ENCODE data around the gene FBXO24. TPM values are rescaled to one million over a fixed set of nuclear protein-coding genes. Genes with fewer than 3 reads are reported as not detected.
"Not testable (repeated sequence)": the region's sequence is repeated elsewhere in the genome, so short reads cannot be mapped to it uniquely, and the experiment has no call there.

The FBXO24 gene, protein sequence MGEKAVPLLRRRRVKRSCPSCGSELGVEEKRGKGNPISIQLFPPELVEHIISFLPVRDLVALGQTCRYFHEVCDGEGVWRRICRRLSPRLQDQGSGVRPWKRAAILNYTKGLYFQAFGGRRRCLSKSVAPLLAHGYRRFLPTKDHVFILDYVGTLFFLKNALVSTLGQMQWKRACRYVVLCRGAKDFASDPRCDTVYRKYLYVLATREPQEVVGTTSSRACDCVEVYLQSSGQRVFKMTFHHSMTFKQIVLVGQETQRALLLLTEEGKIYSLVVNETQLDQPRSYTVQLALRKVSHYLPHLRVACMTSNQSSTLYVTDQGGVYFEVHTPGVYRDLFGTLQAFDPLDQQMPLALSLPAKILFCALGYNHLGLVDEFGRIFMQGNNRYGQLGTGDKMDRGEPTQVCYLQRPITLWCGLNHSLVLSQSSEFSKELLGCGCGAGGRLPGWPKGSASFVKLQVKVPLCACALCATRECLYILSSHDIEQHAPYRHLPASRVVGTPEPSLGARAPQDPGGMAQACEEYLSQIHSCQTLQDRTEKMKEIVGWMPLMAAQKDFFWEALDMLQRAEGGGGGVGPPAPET
- total RNA-seq (1.1 and 1.4 TPM in 2 replicates), polyA plus RNA-seq (0.49 and 1.6 TPM in 2 replicates)

DNA sequence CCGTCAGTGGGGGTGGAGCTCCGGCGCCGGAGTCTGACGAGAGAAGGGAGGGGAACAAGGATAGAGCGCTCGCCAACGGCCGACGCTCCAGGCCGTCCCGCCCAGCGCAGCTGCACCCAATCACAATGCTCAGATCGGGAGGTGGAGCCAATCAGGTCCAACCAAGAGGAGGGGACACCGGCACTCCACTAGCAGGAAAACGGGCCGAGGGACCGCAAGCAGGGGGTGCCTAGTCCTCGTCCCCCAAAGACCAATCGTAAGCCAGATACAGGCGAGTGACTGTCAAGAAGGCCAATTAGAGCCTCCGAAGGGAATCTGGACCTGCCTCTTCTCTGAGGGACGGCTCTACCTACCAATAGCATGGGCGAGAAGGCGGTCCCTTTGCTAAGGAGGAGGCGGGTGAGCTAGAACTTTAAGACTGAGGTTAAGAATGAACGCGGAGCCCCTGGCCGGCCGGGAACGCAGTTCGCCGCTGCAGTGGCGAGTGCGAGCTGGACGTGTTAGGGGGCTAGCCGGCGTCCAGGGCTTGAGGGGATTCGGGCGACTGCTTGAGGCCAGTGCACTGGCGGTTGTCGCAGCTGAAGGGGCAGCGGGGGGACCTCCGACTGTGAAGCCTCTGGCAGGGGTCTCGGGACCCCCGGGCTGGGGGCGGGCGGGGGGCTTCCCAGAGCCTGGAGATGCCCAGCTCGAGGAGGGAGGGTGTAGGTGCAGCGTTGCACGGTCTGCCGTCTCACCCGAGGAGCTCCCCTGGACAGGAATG lies at the start of gene FBXO24:
TSS of gene FBXO24 (plus strand) at position 63 of the 760 bp plus-strand sequence. CDS start at position 361, 298 bp downstream.
- DNase-seq (ENCODE audit: low spot score), result peak; percentile 100
- TF ChIP-seq EZH2phosphoT487 (IDR thresholded peaks at IDR 0.05; ENCODE audit: low read depth, severe bottlenecking, unreplicated experiment) (no peak), EZH2 (IDR thresholded peaks at IDR 0.05; ENCODE audit: borderline replicate concordance) (no peak)
- TF ChIP-seq, protein P1, sequence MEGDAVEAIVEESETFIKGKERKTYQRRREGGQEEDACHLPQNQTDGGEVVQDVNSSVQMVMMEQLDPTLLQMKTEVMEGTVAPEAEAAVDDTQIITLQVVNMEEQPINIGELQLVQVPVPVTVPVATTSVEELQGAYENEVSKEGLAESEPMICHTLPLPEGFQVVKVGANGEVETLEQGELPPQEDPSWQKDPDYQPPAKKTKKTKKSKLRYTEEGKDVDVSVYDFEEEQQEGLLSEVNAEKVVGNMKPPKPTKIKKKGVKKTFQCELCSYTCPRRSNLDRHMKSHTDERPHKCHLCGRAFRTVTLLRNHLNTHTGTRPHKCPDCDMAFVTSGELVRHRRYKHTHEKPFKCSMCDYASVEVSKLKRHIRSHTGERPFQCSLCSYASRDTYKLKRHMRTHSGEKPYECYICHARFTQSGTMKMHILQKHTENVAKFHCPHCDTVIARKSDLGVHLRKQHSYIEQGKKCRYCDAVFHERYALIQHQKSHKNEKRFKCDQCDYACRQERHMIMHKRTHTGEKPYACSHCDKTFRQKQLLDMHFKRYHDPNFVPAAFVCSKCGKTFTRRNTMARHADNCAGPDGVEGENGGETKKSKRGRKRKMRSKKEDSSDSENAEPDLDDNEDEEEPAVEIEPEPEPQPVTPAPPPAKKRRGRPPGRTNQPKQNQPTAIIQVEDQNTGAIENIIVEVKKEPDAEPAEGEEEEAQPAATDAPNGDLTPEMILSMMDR (IDR thresholded peaks at IDR 0.05; ENCODE audit: poor library complexity), result no peak
- peak within 1 kb of the TSS; percentile 36 for H3K4me3 ChIP-seq
- H3K27me3 ChIP-seq, result no peaks in the 10 kb centered on the region
- under 1% methylated on average over 51 of the region's 53 CpGs for WGBS (ENCODE audit: low lambda C conversion rate, missing lambda C conversion rate)
- no peaks in the 10 kb centered on the region for H3K9me3 ChIP-seq (ENCODE audit: low read depth)
- H3K4me1 ChIP-seq (ENCODE audit: insufficient read depth), result peaks cover 33% of the 10 kb centered on the region
- peak within 1 kb of the TSS; percentile 89 for H3K4me2 ChIP-seq
- no peaks in the 10 kb centered on the region for H3K9me2 ChIP-seq (replicated peaks; ENCODE audit: insufficient read depth)
- peak within 1 kb of the TSS; percentile 92 for H3K27ac ChIP-seq
- peaks cover 25% of the 10 kb centered on the region for H3K79me2 ChIP-seq
- peak within 1 kb of the TSS; percentile 24 for H2AFZ ChIP-seq
- peaks cover 17% of the 10 kb centered on the region for H4K20me1 ChIP-seq (ENCODE audit: insufficient read depth, poor library complexity, severe bottlenecking)
- no peaks in the 10 kb centered on the region for H3K36me3 ChIP-seq (replicated peaks; ENCODE audit: insufficient read depth, low read depth)

DNA sequence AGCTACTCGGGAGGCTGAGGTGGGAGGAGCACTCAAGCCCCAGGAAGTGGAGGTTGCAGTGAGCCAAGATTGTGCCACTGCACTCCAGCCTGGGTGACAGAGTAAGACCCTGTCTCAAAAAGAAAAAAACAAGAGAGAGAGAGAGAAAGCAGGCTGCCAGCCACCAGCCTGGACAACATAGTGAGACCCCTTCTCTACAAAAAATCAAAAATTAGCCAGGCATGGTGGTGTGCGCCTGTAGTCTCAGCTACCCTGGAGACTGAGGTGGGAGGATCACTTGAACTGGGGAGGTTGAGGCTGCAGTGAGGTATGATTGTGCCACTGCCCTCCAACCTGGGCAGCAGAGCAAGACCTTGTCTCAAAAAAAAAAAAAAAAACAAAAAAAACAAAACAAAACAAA lies 49.4 kb upstream of the FBXO24 start:
- H3K36me3 ChIP-seq (replicated peaks; ENCODE audit: insufficient read depth, low read depth), result not testable (repeated sequence)

DNA sequence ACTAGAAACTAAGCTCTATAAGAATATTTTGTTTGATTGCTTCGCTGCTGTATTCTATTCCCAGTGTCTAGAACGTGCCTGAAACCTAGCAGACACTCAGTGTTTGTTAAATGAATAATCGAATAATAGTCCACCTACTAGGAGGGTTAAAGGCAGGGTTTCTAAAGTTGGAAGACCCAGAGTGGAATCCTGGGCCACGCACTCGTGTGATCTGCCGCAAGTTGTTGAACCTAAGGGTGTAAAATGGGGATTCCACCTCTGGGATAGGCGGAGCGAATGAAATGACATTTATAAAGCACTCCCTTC lies 47.8 kb upstream of the FBXO24 start:
- Histone ChIP-seq H3K4me2 (peak overlapping the region; percentile 68), H3K79me2 (peaks cover 30% of the 10 kb centered on the region), H3K9me2 (replicated peaks; ENCODE audit: insufficient read depth) (no peaks in the 10 kb centered on the region), H2AFZ (peak overlapping the region; percentile 0), H3K4me1 (ENCODE audit: insufficient read depth) (no peaks in the 10 kb centered on the region), H3K9me3 (ENCODE audit: low read depth) (no peaks in the 10 kb centered on the region), H3K27ac (peak overlapping the region; percentile 10), H3K27me3 (no peaks in the 10 kb centered on the region), H4K20me1 (ENCODE audit: insufficient read depth, poor library complexity, severe bottlenecking) (no peaks in the 10 kb centered on the region), H3K4me3 (no peak overlapping the region), H3K36me3 (replicated peaks; ENCODE audit: insufficient read depth, low read depth) (no peaks in the 10 kb centered on the region)
- 10% methylated on average over 8 of the region's 8 CpGs for WGBS (ENCODE audit: low lambda C conversion rate, missing lambda C conversion rate)
- no peak for DNase-seq (ENCODE audit: low spot score)
- no peak for TF ChIP-seq EZH2 (IDR thresholded peaks at IDR 0.05; ENCODE audit: borderline replicate concordance)
- TF ChIP-seq EZH2phosphoT487 (IDR thresholded peaks at IDR 0.05; ENCODE audit: low read depth, severe bottlenecking, unreplicated experiment), result no peak
- TF ChIP-seq, protein P1 (IDR thresholded peaks at IDR 0.05; ENCODE audit: poor library complexity), result no peak

More for the DNA sequence above, 49.4 kb upstream of the FBXO24 start:
- not testable (repeated sequence) for H3K4me3 ChIP-seq; H4K20me1 ChIP-seq (ENCODE audit: insufficient read depth, poor library complexity, severe bottlenecking); H3K27me3 ChIP-seq; DNase-seq (ENCODE audit: low spot score); H3K27ac ChIP-seq; H3K4me2 ChIP-seq; H2AFZ ChIP-seq; H3K9me3 ChIP-seq (ENCODE audit: low read depth); H3K4me1 ChIP-seq (ENCODE audit: insufficient read depth); H3K9me2 ChIP-seq (replicated peaks; ENCODE audit: insufficient read depth)
- 96% methylated on average over 2 of the region's 2 CpGs for WGBS (ENCODE audit: low lambda C conversion rate, missing lambda C conversion rate)
- peaks cover 14% of the 10 kb centered on the region for H3K79me2 ChIP-seq

Data from hepatocyte (in vitro differentiated cells).